GM18508 (cell line): Measurements from ENCODE around the gene FOXK1.

ENCODE experiments used
- ATAC-seq: cut with Tn5 transposase; IDR thresholded peaks from one replicate; pipeline ENCODE4 v1.9.1; 2021; ENCODE audit warnings: moderate number of reproducible peaks; ENCODE audit not compliant: insufficient read depth, unreplicated experiment

FOXK1 gene

DNA sequence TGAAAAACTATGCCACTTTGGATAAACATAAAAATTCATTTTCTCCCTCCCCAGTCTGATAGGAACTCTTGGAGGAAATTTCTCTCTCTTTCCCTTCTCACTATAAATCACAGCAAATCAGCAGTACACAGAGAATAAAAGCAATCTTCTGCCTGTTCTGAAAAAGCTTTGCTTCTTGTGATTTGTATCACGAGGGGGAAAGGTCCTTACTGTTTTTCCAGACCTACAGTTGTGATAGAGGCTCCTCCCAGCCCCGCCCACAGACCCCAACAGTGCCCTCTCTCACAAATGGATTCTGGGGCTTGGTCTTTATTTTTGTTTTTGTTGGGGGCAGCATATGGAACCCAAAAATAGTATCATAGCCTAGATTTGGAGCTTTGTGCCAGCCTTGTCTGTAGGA, 12.2 kb downstream of the FOXK1 start:
- ATAC-seq = no peak

DNA sequence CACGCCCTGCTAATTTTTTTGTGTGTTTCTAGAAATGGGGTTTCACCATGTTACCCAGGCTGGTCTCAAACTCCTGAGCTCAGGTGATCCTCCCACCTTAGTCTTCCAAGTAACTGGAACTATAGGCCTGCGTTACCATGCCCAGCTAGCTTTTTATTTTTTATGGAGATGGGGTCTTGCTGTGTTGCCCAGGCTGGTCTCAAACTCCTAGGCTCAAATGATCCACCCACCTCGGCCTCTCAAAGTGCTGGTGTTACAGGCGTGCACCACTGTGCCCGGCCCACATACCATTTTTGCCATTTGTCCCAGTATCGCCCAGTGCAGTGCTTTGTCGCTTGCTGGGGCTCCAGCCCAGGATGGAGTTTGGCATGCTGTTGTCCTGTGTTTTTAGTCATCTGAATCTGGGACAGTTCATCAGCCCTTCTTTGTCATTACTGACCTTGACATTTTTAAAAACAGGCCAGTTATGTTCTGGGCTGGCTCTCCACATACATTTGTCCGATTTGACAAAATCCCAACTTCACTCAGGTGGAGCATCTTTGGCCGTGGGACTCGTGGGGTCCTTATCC, 16.7 kb downstream of the FOXK1 start:
- ATAC-seq = no peak

DNA sequence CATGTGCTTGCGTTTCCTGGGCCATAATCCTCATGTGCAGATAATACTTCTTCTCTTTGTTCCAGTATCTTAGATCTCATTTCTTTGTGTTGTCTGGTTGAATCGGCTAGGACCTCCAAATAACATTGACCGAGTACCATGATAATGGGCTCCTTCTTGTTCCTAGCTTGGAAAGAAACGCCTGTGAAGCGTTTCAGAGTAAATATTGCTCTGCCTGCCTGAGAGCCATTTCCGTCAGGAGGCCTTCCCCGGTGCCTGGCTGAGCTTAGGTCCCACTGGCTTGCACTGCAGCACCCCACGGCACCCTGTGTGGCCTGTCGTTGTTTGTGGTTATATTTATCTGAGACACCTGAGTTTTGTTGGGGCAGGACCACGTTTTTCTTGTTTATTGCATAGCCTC, 17.7 kb downstream of the FOXK1 start:
- ATAC-seq = no peak

- no peak for ATAC-seq
These were observed 18.6 kb downstream of the FOXK1 start for GRCh38 chr7:4700577-4701235.

- no peak for ATAC-seq
These were observed 20.9 kb downstream of the FOXK1 start for GRCh38 chr7:4702961-4703512.

DNA sequence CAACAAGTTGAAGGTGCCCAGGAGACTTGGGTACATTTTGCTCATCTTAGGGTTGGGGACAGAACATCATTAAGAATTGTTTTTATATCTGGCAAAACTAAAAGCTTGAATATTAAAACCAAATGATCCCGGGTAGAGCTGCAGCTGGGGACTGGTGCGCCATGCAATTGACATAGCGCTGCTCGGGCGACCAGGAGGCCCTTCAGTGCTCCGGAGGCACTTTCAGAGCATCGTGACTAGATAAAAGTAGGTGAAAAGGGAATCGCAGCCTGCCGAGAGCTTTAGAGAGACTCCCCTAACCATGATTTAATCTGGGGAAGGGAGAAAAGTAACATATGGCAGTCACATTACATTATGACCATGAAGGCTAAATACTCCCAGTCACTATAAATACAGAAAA, 21.4 kb downstream of the FOXK1 start:
- ATAC-seq = no peak

- no peak for ATAC-seq
These were observed 24.5 kb downstream of the FOXK1 start for GRCh38 chr7:4706384-4707216.

DNA sequence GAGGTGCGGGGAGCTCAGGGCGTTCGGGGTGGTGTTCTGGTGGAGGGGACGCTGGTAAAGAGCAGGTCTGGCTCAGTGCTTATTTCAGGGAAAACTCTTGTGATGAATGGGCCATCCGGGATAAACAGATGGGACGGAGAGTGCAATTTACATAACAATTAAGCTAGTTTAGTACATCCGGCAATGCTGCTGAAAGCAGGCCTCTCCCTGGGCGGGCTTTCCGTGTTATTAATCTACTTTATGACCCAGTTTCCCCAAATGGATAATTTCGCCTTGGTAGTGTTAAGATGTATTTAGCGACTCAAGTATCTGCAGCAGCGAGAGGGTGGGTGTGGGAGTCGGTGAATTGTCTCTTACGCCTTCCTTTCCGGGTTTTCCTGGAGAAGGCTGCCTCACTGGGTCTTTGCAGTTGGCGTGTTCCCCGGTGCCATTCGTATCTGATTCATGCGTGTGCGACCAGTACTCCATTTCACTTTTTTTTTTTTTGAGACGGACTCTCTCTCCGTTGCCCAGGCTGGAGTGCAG, 25.2 kb downstream of the FOXK1 start:
- no peak for ATAC-seq

DNA sequence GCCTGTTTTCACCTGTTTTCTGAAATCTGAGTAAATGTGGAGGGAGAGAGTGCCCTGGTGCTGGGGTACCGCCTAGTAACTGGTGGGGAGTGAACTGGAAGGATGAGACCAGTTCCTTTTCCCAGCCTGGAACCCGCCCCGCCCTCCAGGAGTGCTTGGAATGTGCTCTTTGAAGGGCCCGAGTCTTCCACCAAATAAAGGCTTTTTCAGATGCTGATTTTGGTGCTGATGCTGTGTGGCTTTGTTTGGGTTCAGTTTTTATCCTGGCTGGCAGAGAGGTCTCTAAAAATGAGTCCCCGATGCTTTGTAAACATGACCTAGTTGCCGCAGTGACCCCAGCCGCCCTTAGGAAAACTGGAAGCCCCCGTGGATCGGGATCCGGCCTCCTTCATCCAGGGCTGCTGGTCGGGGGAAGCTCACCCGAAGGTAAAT, 25.9 kb downstream of the FOXK1 start:
- no peak for ATAC-seq

DNA sequence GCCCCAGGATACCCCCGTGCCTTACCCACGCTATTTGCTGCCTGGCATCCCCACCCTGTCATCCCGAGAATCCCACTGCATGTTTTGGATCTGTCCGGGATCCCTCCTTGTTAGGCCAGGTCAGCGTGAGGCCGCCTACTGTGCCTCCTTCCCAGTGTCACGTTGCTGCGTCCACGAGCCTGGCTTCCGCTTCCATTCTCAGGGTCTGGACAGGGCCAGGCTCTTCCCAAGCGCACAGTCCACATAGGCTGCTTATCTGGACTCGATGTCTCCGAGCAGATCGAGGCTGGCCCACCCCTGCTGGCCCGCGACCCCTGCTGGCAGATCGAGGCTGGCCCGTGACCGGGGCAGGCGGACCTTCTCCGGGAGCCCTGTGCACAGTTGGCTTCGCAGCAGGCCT, 27.1 kb downstream of the FOXK1 start:
- ATAC-seq = no peak

DNA sequence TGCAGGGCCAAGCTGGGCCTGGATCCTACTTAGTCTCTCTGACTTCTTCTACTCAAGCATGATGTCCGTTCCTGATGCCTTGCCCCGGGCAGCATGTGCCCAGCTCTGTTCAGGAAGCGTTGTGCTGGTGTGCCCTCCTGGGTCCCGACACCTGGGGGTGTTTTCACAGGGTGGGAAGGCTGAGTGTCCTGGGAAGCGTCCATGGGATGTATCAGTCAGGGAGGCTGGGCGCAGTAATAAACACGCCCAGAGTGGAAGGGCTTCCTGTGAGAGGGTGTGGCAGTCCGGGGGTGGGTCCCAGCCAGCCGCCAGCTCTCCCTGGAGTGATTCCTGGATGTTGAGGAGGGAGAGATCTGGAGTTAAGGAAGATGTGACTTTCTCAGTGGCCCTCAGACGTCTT, 29.0 kb downstream of the FOXK1 start:
- no peak for ATAC-seq

- no peak for ATAC-seq
These were observed 29.5 kb downstream of the FOXK1 start for GRCh38 chr7:4711634-4712033.

DNA sequence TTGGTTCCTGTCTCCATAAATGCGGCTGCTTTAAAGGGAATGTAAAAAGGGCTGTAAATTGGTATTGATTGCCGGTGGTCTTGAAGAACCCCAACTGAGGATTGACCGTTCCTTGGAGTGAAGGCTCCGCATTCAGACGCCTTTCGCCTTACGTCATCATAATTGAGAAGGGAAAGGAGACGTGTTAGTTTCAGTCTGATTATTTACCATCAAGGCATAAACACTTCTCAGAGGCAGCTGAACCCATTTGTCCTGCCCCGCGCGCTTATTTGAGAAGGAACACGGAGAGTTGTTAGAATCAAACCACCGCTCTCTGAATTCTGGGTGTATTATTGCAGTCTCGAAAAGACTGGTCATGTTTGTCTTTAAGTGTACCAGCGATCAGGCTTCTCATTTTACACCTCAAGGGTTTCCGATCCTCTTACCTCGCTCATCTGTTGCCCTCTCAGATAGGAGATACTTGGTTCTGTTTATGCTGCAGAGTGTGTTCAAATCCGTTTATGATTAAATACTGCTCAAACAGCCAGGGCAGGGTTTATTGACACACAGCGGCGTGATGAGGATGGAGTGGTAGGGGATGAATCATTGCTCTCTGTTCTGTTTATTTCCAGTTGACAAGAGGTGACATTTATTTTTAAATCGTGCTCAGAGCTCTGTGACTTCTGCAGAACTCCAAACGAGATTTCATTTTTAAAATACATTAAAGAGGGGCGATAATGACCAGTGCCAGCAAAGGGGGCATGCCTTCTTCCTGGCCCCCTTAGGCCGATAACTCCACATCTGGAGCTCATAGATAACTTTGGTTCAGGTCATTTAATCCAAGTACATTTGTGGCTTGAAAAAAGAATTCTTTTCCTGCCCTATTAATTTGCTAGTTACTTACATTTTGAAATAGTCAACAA, 30.4 kb downstream of the FOXK1 start:
- ATAC-seq = no peak

DNA sequence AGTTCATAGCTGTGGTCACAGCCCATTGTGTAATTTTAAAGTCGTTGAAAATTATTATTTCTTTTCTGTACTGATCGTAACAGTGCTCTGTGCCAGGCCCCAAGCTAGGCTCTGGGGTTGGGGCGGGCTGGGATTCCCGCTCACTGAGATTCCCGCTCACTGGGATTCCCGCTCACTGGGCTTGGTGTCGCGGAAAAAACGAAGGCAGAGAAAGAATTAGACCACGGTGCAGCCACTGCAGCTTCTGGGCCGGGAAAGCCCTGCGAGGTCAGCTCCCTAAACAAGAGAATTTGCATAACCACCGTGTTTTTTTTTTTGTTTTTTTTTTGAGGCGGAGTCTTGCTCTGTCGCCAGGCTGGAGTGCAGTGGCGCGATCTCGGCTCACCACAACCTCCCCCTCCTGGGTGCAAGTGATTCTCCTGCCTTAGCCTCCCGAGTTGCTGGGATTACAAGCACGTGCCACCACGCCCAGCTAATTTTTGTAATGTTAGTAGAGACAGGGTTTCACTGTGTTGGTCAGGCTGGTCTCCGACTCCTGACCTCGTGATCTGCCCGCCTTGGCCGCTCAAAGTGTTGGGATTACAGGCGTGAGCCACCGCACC, 31.2 kb downstream of the FOXK1 start:
- peak; percentile 56 for ATAC-seq

DNA sequence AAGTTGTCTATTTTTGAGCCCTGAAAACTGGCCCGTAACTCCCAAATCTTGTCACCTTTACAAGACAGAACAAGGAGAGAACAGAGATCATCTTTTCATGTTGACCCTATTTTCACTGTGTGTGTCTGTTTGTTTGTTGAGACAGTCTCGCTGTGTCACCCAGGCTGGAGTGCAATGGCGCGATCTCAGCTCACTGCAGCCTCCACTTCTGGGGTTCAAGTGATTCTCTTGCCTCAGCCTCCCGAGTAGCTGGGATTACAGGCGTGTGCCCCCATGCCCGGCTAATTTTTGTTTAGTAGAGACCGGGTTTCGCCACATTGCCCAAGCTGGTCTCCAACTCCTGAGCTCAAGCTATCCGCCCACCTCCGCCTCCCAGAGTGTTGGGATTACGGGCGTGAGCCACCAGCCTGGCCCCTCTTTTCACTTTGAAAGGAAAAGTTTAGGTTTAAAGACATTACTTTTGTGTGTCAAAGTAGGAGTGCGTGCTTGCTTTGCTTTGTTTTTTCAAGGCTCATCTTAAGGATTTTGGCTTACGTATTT, 32.1 kb downstream of the FOXK1 start:
- ATAC-seq = no peak

GRCh38 chr7:4714767-4715409, 32.8 kb downstream of the FOXK1 start:
- no peak for ATAC-seq

DNA sequence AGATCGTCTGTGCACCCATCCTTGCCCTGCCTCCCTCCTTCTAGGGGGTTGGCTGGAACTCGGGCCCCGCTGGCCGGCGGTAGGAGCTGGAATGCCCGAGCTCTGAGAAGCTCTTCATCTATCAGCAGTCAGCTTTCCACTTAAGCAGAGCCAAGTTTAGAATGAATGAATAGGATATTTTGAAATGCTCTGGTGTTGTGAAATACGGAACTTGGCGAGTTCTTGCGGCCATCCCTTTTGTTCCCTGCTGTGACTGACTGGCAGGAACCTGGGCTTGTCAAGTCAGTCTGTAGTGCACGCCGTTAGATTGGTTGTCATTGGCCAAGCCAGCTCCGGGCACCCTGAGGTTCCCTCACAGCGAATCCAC, 33.3 kb downstream of the FOXK1 start:
- ATAC-seq = no peak

- ATAC-seq = no peak
These were observed 35.1 kb downstream of the FOXK1 start for GRCh38 chr7:4716946-4717795.
